Measurements from ENCODE around the gene CACUL1. TPM values are rescaled to one million over a fixed set of nuclear protein-coding genes. Genes with fewer than 3 reads are reported as not detected.

CACUL1 gene
- total RNA-seq, 6 experiments from 2014 or later: 31.5 to 34.0 (median 32.7) TPM

DNA sequence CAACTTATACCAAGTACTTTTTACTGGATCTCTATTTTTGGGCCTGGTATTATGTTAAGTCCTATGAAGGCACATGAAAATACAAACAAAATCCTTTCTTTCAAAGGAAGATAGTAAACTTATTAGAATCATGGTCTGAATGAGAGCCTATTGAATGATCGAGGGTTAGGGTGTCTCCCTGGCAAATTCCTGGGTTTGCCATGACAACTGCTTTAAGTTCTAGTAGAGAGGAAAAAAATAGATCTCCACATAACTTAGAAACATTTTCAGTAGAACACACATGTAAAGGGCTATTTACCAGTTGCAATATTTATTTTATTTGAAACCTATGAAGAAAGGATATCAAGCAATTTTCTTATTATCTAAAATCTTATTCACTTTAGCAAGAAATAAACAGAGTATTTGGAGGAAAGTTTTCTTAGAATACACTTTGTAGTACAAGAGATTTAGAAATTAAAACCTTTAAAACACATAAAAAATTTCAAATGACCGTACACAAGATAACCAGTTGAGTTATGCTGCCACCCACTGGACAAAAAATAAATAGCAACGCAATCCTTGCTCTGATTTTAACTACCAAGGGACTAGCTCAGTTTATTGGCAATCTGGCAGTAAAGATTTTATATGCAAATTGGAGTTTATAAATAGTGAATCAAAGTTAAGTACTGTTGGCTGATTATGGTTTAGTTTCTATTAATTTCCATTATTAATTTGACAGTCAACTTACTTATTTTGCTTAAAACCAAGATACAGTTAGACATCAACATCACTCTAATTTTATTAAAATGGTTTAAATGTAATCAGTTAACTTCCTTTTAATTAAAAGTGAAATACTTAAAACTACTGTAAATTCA, 33.9 kb downstream of the CACUL1 start:
- Mint-ChIP-seq H3K4me1 (ENCODE audit: low read depth) (peaks cover 43% of the 10 kb centered on the region), H3K27ac (no peak overlapping the region)

DNA sequence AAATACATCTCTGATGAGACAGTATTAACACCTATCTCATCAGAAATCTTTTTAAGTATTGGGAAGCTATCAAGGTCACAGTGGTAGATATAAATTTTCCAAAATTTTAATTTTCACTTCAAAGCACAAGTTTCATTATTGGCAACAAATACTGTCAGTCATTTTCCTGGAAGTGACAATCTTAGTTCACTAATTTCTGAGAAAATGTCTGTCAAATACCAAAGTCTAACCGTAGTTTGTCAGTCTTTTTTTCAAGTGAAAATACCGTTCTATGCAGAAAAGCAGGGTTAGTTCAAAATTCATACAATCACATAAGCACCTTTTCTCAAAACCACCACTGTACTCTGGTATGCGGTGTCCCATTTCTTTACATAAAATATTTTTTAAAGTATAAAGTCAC, 40.4 kb downstream of the CACUL1 start:
- H3K27ac Mint-ChIP-seq: no peak overlapping the region
- no peak overlapping the region for H3K4me3 Mint-ChIP-seq
- H3K27me3 Mint-ChIP-seq (ENCODE audit: insufficient read depth): no peaks in the 10 kb centered on the region
- no peak for DNase-seq
- peaks cover 7% of the 10 kb centered on the region; the same call in 1 of the 2 replicates for H3K4me1 Mint-ChIP-seq (ENCODE audit: low read depth)
- no peaks in the 10 kb centered on the region for H3K9me3 Mint-ChIP-seq
- TF ChIP-seq, protein P1, sequence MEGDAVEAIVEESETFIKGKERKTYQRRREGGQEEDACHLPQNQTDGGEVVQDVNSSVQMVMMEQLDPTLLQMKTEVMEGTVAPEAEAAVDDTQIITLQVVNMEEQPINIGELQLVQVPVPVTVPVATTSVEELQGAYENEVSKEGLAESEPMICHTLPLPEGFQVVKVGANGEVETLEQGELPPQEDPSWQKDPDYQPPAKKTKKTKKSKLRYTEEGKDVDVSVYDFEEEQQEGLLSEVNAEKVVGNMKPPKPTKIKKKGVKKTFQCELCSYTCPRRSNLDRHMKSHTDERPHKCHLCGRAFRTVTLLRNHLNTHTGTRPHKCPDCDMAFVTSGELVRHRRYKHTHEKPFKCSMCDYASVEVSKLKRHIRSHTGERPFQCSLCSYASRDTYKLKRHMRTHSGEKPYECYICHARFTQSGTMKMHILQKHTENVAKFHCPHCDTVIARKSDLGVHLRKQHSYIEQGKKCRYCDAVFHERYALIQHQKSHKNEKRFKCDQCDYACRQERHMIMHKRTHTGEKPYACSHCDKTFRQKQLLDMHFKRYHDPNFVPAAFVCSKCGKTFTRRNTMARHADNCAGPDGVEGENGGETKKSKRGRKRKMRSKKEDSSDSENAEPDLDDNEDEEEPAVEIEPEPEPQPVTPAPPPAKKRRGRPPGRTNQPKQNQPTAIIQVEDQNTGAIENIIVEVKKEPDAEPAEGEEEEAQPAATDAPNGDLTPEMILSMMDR (IDR thresholded peaks at IDR 0.05): no peak
- no peaks in the 10 kb centered on the region for H3K36me3 Mint-ChIP-seq (ENCODE audit: low read depth)

More for the DNA sequence above, 33.9 kb downstream of the CACUL1 start:
- Mint-ChIP-seq H3K9me3 (no peaks in the 10 kb centered on the region), H3K27me3 (ENCODE audit: insufficient read depth) (no peaks in the 10 kb centered on the region), H3K4me3 (no peak overlapping the region), H3K36me3 (ENCODE audit: low read depth) (no peaks in the 10 kb centered on the region)
- DNase-seq: peak; percentile 53
- TF ChIP-seq, protein P1 (IDR thresholded peaks at IDR 0.05): peak; percentile 97

- no peaks in the 10 kb centered on the region for H3K9me3 Mint-ChIP-seq
- DNase-seq: no peak
- no peaks in the 10 kb centered on the region for H3K36me3 Mint-ChIP-seq (ENCODE audit: low read depth)
- peaks cover 7% of the 10 kb centered on the region; the same call in 1 of the 2 replicates for H3K4me1 Mint-ChIP-seq (ENCODE audit: low read depth)
- TF ChIP-seq, protein P1 (IDR thresholded peaks at IDR 0.05): peak; percentile 56
- no peak overlapping the region for H3K4me3 Mint-ChIP-seq
- H3K27ac Mint-ChIP-seq: no peak overlapping the region
- H3K27me3 Mint-ChIP-seq (ENCODE audit: insufficient read depth): no peaks in the 10 kb centered on the region
Measured at GRCh38 chr10:118712930-118713634, 41.7 kb downstream of the CACUL1 start.

- no peak for DNase-seq
- H3K9me3 Mint-ChIP-seq: no peaks in the 10 kb centered on the region
- TF ChIP-seq, protein P1 (IDR thresholded peaks at IDR 0.05): no peak
- no peak overlapping the region for H3K4me3 Mint-ChIP-seq
- peaks cover 7% of the 10 kb centered on the region; the same call in 1 of the 2 replicates for H3K4me1 Mint-ChIP-seq (ENCODE audit: low read depth)
- H3K27me3 Mint-ChIP-seq (ENCODE audit: insufficient read depth): no peaks in the 10 kb centered on the region
- no peak overlapping the region for H3K27ac Mint-ChIP-seq
- H3K36me3 Mint-ChIP-seq (ENCODE audit: low read depth): no peaks in the 10 kb centered on the region
Measured at GRCh38 chr10:118712080-118712479, 42.7 kb downstream of the CACUL1 start.

DNA sequence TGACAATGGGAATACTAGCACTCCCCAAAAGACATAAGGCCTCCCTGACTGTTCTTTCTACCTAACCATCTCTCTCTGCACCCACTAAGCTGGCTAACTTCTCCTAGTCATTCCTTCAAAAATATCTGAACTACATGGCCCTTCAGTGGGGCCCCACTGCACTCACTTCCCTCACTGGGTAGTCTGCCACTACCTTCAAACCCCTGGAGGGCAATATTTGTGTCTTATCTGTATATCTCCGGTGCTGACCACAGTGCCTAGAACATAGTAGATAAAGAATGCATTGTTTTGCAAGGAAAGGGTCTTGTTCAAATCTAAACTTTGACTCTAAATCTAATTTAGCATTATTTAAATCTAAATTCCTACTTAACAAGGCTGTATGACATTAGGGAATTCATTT, 44.3 kb downstream of the CACUL1 start:
- no peak overlapping the region for H3K4me3 Mint-ChIP-seq
- DNase-seq: no peak
- H3K36me3 Mint-ChIP-seq (ENCODE audit: low read depth): peaks cover 4% of the 10 kb centered on the region; the same call in 1 of the 2 replicates
- peaks cover 7% of the 10 kb centered on the region; the same call in 1 of the 2 replicates for H3K4me1 Mint-ChIP-seq (ENCODE audit: low read depth)
- no peaks in the 10 kb centered on the region for H3K9me3 Mint-ChIP-seq
- no peak overlapping the region for H3K27ac Mint-ChIP-seq
- TF ChIP-seq, protein P1 (IDR thresholded peaks at IDR 0.05): no peak
- no peaks in the 10 kb centered on the region for H3K27me3 Mint-ChIP-seq (ENCODE audit: insufficient read depth)

Data from HFFc6 (cell line).